NCI-H187 treated with DMSO at 0.1 percent for 48 hours (cell line): ENCODE measurements around the gene LRPPRC.
"Not testable (repeated sequence)": the region's sequence is repeated elsewhere in the genome, so short reads cannot be mapped to it uniquely, and the experiment has no call there.

Experiments used
- DNase-seq: peaks from one replicate; lab custom pipeline; 2025; lab: John Stamatoyannopoulos, UW

LRPPRC gene

DNA sequence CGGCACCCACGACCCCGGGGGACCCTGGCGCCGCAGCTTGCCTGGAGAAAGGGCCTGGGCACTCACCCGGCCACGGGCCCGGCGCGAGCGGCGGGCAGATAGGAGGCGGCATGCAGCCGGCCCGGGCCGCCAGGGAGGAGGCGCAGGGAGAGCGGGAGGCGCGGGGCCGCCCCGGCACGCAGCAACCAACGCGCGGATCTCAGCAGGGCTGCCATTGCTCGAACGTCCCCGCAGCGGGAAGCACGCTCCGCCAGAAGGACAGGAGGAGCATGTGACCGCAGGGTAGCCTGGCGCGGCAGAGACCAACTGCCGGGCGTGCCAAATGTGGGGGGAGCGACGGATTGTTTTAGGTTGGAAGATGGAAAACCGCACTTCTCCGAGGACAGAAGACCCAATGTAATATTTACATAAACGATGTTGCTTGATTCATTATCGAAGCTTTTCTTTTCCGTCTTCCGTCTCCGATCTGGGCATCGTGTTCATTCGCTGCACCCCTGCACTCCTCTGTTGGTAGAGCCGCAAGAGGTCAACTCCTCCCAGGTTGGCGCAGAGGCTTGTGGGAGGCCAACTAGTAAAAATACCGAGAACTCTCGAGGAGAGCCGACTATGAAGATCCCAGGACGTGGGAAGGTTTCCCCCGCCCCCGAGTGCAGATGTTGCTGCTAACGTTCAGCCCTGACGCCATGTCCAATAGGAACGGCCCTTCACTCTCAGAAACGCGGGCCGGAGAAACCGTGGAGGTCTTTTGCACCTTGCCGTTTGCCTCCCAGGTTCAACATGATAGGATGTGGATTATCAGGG lies at the start of gene LRPPRC:
TSS of gene LRPPRC (minus strand) at position 257 of the 801 bp plus-strand sequence. CDS start at position 215, 42 bp downstream.
- DNase-seq, result peak; percentile 95

DNA sequence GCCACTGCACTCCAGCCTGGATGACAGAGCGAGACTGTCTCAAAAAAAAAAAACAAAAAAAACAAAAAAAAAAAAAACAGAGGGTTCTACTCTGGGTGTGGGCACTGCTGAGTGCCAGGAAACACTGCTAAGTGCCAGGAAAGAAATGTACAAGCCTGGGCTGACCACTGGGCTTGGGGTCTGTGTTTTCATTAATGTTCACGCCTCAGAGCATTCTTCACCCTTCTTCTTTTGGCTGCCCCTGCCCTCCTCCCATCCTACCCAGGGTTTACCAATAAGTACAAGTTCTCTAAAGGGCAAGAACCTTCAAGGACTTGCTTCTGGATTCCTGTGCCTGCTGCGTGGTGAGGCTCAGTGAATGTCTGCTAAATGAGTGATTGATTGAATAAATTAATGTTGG lies 49.3 kb upstream of the LRPPRC start:
- no peak for DNase-seq

DNA sequence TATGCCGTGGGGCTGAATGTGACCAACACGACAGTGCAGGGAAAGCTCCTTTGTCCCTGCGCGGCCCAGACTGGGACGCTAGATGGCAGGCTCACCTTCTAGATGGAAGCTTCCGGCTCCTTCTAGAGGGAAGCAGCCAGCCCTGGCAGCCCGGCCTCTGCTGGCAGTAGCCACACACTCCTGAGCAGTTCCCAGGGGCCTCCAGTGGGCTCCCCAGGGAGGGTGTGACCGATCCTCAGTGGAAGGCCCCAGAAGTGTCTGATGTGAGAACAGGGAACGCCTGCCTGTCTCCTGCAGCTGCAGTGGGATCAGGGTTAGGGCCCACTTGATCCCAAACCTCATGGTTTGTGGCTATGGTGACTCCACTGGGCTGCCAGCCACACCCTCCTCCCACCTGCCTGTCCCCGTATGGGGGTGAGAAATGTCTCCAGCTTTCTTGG lies 48.5 kb upstream of the LRPPRC start:
- DNase-seq, result peak; percentile 21

DNA sequence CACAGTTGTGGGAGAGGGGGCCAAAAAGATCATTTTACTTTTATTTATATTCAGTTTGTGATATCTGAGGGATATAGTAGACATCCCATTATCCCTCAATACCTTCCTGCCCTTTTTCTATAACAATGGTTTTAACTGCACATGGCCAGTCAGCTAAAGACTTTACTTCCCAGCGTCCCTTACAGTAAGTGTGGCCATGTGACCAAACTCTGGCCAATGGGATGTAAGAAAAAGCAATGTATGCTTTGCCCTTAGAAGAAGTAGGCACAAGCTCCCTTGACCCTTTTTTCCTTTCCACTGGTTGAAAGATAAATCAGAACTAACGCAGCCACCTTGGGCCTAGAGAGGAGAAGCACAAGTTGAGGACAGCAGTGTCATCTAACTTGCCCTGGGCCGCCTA lies 44.6 kb upstream of the LRPPRC start:
- DNase-seq, result no peak

DNA sequence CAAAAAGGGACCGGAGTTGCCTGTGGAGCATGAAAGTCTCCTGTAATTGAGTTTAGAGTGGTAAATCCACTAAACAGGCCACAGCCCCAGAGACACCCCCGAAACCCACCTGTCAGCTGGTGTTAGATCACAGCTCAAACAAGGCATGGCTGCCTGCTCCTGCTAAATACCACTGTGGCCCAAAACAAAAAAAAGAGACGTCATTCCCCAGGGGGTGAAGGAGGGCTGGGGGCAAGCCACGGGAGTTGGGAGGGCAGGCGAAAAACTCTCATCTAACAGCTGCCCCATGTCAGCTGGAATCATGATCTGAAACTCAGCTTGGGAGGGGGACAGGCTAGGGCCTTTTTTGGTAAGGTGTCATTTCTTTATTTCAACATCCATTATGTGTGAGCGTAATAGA lies 42.5 kb upstream of the LRPPRC start:
- DNase-seq, result no peak

DNA sequence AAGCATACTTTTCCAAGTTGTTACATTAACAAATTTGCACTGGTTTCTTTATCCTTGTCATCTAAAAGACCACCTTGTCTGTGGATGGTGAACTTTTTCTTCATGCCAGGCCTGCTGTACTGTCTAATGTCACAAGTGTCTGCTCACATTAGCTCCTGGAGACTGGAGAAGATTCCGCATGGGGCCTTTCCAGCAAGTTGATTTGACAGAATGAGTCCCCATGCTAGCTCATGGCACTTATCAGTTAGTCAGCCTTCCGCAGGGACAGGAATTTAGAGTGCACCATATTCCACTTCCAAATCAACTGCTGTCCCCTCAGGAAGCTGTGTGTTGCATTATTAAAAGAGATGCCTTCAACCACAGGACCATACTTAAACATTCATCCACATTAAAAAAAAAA lies 41.4 kb upstream of the LRPPRC start:
- DNase-seq, result no peak

DNA sequence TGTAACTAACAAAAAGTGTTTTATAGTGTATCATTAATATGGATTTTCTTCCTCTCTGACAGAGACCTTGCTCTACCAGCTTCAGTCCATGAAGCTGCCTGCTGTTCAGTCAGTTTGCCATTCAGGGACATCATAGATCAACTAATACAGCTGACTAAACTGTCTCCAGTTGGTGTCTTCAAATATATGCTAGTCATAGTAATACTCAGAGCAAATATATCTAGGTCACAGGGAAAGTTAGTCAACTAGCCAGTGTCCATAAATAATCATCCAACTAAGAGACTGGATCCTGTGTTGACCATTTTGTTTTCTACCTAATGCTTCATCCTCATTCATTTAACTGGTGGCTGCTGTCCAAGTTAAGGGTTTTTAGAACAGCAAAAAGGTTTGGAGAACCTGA lies 38.2 kb upstream of the LRPPRC start:
- no peak for DNase-seq

DNA sequence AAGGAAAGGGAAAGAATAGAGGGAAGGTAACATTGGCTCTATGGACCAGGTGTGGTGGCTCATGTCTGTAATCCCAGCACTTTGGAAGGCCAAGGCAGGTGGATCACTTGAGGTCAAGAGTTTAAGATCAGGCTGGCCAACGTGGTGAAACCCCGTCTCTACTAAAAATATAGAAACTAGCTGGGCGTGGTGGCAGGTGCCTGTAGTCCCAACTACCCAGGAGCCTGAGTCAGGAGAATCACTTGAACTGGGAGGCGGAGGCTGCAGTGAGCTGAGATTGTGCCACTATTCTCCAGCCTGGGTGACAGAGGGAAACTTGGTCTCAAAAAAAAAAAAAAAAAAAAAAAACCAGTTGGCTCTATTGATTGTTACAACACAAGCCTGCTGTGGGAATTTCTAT lies 31.3 kb upstream of the LRPPRC start:
- DNase-seq, result not testable (repeated sequence)

DNA sequence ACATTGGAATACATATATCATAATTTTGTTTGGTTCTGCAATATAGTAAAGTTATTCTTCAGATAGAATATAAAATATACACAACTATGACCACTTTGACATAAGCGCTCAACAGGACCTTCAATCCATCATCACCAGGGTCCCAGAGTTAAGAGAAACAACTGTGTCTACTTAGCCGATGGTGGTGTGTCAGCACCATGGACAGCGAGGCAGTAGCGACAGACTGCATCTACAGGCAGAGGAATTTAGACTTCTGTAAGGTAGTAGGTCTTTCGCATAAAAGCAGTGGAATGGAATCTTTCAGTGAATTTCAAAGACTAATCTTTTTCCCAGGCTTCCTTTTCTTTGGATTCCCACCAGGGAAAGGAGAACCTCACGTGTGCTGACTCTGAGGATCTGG lies 20.5 kb upstream of the LRPPRC start:
- DNase-seq, result no peak

DNA sequence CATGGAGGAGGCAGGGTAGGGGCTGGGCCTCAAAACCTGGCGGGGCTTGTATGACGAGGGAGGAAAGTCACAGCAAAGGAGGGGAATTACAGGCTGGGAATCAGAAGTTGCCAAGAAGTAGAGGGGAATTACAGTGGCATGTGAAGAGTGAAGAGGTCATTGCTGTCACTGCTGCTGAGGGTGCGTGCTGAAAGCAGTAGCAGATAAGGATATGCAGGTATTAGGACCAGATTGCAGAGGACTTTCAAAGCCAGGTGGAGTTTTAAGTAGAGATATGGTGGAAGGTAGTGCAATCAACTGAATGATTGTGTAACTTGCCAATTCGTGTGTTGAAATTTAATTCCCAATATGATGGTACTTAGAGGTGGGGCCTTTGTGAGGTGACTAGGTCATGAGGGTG lies 19.4 kb upstream of the LRPPRC start:
- no peak for DNase-seq

DNA sequence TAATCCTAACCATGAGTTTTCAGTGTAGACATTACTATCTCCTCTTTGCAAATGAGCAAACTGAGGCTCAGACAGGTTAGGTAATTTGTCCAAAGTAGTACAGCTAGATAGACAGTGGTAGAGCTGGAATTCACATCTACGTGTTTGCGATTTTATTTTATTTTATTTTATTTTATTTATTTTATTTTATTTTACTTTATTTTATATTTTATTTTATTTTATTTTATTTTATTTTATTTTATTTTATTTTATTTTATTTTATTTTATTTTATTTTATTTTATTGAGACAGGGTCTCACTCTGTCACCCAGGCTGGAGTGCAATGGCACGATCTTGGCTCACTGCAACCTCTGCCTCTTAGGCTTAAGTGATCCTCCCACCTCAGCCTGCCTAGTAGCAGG lies 17.4 kb upstream of the LRPPRC start:
- not testable (repeated sequence) for DNase-seq

DNA sequence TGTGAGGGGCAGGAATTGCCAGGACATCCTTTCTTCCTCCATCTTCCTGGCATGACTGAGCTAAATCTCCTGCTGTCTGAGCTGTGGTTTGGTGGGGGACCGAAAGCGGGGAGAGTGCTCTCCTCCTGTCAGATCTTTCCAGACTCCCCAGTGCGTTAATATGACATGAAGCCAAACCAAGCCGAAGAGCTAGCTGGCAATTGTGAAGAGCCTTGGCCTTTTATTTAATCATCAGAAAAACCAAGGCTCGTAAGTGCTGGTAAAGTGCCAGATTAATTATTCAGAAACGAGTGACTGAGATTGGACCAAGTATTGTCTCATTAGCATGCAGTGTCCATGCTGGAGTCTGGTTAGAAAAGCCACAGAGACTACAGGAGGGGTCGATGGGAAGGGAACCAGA lies 14.5 kb upstream of the LRPPRC start:
- DNase-seq, result no peak

DNA sequence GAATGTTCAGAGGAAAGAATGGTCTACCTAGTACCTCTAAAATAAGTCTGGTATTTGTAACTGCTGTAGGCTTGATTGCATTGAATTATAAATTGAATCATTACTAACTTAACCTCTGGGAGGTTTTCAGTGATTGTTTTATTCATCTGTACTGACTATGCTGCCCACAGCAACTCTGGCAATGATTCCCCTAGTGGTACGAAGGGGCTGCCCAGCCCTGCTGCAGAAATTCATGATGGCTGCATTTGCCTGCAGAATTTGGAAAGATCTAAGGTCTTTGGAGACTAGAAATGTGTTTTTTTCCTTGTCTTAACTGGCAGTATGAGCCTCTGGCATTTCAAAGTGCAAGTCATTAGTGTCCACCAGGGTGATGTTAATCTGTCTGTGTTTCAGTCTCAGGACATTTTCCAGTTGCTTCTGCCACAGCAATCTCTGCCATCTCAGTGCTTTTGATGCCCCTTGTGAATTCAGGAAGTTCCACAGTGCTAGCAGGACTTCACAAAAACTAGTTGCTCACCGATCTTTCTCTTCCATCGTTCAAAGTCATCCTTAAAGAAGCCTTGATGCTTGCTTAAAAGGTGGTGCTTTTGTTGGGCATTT lies 13.4 kb upstream of the LRPPRC start:
- DNase-seq, result no peak

DNA sequence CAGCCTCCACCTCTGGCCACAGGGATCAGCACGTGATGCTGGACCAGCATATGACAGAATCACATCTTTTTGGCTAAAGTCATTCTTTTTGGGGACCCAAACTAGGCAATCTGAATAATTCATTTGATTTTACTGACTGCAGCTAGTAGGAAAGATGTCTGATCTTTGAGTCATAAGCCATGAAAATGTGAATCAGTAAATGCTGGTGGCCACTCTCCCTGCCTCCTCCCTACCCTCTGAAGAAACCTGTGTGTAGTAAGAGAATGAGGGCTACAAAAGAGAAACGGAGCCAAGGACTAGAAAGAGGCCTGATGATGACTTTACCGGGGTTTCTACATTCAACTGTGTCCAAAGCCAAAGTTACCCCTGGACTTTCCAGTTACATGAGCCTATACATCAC lies 10.1 kb upstream of the LRPPRC start:
- no peak for DNase-seq

DNA sequence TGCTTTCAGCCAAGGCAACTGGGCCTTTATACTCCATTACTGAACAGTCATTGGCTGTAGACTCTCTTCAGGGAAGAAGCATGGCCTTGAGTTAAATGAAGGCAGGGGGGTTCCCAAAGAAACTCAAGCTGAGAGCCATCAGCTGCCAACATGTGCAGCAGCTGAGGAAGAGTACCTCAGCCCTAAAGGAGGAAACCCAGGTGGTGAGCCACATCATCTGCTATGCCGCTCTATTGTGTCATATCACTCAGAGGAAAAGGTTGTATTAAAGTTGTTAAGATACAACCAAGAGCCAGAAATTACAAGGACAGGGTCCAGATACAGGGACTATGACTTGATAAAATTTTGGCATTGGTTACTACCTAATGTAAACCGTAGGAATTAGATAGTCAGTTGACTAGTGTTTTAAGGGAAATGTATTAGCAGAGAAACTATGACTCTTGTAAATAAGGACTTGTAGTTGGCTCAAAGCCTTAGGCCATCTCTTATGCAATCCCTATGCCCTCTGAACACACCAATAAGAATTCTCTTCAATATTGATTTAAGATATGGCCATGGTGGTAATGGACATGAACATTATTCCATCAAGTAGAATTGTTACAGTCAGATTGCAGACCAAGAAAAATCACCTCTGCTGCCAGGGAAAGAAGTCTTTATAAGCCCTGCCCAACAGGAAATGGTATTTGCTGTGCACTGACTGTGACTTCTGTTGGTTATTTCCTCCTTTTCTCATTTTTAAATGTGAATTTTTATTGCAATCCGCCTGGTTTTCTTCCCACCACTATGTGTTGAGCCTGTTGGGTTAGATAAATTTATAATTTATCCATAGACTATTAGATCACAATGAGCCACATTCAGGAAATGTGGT lies 9.2 kb upstream of the LRPPRC start:
- no peak for DNase-seq

DNA sequence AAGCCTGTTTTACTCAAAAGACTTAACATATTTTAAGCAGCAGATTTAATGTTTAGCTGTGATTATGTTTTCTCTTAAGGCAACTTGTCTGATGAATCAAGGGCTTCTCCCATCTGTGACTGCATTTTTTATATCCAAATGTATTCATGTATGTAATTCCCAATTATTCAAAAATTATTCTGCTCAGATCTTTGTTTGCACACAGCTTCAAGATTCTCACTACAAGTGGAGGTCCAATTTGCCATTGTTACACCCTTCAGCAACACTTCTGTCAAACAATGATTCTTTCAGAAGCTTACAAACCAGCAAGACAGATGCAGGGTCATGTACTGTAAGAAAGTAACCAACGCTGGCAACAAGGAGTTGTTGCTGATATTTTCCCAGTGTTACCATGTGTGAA lies 5.9 kb upstream of the LRPPRC start:
- no peak for DNase-seq

DNA sequence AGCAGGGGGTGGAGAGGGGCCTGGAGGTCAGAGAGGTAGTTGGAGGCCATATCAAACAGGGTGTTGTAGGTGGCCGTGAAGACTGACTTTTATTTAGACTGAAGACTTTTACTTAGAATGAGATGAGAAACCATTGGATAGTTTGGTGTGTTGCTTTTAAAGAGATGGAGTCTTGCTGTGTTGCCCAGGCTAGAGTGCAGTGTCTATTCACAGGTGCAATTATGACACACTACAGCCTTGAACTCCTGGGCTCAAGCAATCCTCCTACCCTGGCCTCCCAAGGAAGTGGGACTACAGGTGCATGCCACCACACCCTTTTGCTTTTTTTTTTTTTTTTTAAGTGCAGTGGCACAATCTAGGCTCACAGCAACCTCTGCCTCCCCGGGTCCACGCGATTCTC lies 2.5 kb upstream of the LRPPRC start:
- no peak for DNase-seq

DNA sequence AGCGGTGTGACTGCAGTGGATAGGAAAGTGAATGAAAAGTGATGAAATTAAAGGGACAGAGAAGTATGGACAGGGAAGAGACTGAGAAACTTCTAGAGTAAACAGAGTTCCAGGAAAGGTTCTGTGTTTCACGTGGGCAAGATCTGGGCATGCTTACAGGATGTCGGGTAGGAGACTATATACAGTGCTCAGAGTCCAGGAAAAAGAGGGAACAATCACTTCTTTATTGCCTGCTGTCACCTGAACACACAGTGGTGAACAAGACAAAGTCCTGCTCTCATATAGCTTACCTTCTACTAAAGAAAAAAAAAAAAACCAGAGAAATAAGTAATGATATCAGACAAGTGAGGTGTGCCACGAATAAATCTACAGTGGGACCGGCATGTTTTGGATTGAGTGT lies 2.4 kb downstream of the LRPPRC start:
- no peak for DNase-seq

DNA sequence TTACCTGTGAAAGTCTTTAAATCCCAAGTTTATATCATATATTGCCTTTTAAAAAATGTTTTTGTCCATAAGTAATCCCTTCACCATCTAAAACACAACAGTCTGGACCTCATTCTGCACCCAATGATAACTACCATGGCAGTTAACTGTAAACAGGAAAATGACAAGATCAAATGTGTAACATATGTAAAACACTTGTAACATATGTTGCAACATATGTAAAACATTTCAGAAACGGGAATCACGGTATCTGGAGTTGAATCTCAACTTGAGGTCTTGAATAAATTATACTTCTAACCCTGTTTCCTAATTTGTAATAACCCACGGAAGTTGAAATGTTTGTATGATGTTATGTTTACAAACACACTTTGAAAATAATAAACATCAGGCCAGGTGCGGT lies 6.2 kb downstream of the LRPPRC start:
- no peak for DNase-seq

DNA sequence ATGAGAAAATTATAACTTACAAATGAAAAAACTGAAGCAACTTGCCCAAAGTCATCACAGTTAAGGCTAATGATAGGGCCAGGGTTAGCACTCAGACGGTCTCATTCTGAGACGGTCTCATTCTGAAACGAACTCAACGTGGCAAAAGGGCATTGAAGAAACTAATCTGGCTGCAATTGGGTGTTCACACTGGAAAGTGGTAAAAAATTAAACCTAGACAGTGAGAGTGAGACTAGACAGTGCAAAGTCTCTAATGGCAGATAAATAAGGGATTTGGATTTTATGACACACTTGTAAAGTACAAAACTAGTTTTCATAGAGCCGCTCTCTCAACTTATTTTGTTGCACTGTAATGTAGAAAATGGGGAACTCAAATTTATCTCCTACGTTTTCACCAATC lies 9.2 kb downstream of the LRPPRC start:
- no peak for DNase-seq

DNA sequence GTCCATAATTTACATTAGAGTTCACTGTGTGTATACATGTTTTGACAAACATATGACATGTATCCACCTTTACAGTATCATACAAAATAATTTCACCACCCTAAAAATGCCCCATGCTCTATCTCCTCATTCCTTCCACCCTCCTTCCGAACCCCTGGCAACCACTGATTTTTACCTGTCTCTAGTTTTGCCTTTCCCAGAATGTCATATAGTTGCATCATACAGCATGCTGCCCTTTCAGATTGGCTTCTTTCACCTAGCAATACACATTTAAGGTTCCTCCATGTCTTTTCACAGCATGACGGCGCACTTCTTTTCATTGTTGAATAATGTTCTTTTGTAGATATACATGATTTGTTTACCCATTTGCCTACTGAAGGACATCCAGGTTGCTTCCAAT lies 10.4 kb downstream of the LRPPRC start:
- DNase-seq, result no peak

DNA sequence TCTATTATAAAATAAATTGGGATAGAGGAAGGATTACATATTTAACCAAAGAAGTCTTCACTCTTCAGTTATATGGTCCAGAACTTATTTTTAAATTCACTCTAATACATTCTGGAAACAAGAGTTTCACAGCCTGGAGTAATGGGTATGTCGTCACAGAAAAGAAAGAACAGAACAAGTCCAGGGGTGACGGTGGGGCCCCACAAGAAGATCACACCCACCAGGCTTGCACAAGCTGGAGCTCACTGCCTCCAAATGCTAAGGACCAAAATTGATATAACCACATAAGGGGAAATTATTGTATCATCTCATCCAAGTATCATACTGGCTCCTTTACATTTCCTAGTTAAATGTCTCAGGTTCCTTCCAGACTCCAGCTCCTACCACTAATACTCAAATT lies 11.3 kb downstream of the LRPPRC start:
- DNase-seq, result no peak

DNA sequence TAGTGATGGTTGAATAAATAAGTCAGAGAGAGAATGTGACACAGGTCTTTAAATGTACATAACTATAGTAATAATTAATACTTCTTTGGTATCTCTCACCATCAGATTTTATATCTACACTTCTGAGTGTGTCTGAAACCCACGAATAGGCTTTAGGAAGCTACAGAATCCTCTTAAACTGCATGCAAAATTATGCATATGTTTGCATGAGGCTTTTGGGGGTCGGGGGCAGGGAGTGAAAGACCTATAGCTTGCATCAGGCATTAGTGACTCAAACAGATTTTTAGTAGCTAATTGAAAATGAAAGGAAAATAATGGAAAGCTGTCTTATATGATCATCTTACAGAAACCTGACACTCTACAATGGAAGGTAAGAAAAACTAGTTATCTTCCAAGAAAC lies 14.9 kb downstream of the LRPPRC start:
- no peak for DNase-seq
